Prostate gland (tissue), 2 donors: Measurements from ENCODE around the gene SEMA6A. TPM values are rescaled to one million over a fixed set of nuclear protein-coding genes. Genes with fewer than 3 reads are reported as not detected.

ENCODE experiments used
- DNase-seq: peaks from one replicate; pipeline ENCODE4 v3.0.0-alpha.2; 2019; ENCODE audit warnings: low spot score
- H3K27ac ChIP-seq, 2 donors: fragments of 200-600 bp; sonication (generic); 2 replicates each; pipeline ENCODE4 v1.5.1; 2017 to 2019
- H3K27me3 ChIP-seq: fragments of 200-600 bp; sonication (generic); replicated peaks from 2 replicates; pipeline ENCODE4 v1.5.1; 2019; ENCODE audit not compliant: insufficient read depth
- H3K36me3 ChIP-seq, 2 donors: fragments of 200-600 bp; sonication (generic); 1 replicate in 1 of 2; 2 replicates in 1 of 2; pipeline versions ENCODE4 v1.5.1 to v1.8.1; 2017 to 2019
- H3K4me1 ChIP-seq: fragments of 200-600 bp; sonication (generic); replicated peaks from 2 replicates; pipeline ENCODE4 v1.5.1; 2019
- H3K4me3 ChIP-seq, 2 donors: fragments of 200-600 bp; sonication (generic); 2 replicates each; pipeline ENCODE4 v1.5.1; 2017 to 2019
- H3K9me3 ChIP-seq: fragments of 200-600 bp; sonication (generic); 2 replicates; pipeline ENCODE4 v1.5.1; 2017
- POLR2A ChIP-seq: fragments of 450-650 bp; IDR thresholded peaks from one replicate; pipeline ENCODE4 v1.6.1; 2016; ENCODE audit warnings: antibody characterized with exemption, mild to moderate bottlenecking
- POLR2AphosphoS5 ChIP-seq: sonication (generic); formaldehyde crosslinking; IDR thresholded peaks from one replicate; pipeline ENCODE4 v1.6.1; 2017; ENCODE audit warnings: antibody characterized with exemption
- WGBS: methylation state at CpG from one replicate; pipeline ENCODE4 v1.1.5; 2018; 5-methylcytosine and 5-hydroxymethylcytosine counted together
- intact Hi-C: fragments of 100-400 bp; cut with DNase I; formaldehyde crosslinking; loops from one replicate; pipeline ENCODE4 v1.14.2; 2022
- total RNA-seq, 2 donors: library from RNA; depleted of rRNA; stranded (reverse); fragments of >200 nt; gene quantifications; one replicate each; pipeline ENCODE4 v1.1.0, GENCODE V29; 2016
- TF ChIP-seq, protein P1 (sequence below), 4 experiments: fragments of 200-600 bp in 2 of 4; fragments of 450-650 bp in 2 of 4; sonication (generic) in 2 of 4; IDR thresholded peaks; 1 replicate in 3 of 4; 2 replicates in 1 of 4; pipeline ENCODE4 v1.5.1; 2016 to 2019; ENCODE audit warnings: antibody characterized with exemption in 4 of 4, mild to moderate bottlenecking in 2 of 4, moderate library complexity in 2 of 4

The SEMA6A gene
- total RNA-seq, 2 donors from 2014 or later: 12.8 to 57.1 TPM

DNA sequence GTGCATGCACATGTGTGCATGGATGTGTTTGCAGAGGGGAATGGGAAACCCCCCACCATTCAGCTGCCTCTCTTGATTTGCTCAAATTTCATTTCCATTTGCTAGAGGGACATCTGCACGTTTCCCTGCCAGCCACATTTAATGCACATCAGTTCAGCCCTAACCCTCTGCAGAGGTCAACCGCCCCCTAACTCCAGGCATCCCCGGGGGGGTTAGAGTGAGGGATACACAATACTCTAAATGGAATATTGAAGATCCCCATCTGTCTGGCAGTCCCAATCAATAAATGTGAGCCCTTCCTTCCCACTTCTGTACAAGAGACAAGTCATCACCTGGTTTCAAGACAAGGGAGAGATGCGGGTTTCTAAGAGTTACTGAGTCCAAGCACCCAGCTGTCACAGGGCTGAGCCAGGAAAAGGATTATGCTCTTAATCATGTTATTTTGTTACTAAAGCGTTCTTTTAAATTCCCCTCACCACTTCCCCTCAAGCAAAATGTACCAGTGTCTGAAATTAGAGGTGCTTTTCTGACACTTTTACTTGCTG lies 134.1 kb downstream of the SEMA6A start:
- no peaks in the 10 kb centered on the region for H3K4me1 ChIP-seq
- no peaks in the 10 kb centered on the region for H3K9me3 ChIP-seq
- intact Hi-C loops: no loop called here
- H3K27ac ChIP-seq: no peak overlapping the region
- no peak overlapping the region for H3K4me3 ChIP-seq
- H3K27me3 ChIP-seq: no peaks in the 10 kb centered on the region
- TF ChIP-seq, protein P1, sequence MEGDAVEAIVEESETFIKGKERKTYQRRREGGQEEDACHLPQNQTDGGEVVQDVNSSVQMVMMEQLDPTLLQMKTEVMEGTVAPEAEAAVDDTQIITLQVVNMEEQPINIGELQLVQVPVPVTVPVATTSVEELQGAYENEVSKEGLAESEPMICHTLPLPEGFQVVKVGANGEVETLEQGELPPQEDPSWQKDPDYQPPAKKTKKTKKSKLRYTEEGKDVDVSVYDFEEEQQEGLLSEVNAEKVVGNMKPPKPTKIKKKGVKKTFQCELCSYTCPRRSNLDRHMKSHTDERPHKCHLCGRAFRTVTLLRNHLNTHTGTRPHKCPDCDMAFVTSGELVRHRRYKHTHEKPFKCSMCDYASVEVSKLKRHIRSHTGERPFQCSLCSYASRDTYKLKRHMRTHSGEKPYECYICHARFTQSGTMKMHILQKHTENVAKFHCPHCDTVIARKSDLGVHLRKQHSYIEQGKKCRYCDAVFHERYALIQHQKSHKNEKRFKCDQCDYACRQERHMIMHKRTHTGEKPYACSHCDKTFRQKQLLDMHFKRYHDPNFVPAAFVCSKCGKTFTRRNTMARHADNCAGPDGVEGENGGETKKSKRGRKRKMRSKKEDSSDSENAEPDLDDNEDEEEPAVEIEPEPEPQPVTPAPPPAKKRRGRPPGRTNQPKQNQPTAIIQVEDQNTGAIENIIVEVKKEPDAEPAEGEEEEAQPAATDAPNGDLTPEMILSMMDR (IDR thresholded peaks at IDR 0.05): no peak
- TF ChIP-seq POLR2AphosphoS5 (no peak), POLR2A (no peak)
- 75% methylated on average over 5 of the region's 5 CpGs for WGBS
- no peaks in the 10 kb centered on the region for H3K36me3 ChIP-seq
- DNase-seq: no peak

- TF ChIP-seq POLR2AphosphoS5 (no peak), POLR2A (no peak)
- TF ChIP-seq, protein P1 (IDR thresholded peaks at IDR 0.05): no peak
- Histone ChIP-seq H3K4me3 (no peak overlapping the region), H3K27ac (no peak overlapping the region), H3K27me3 (no peaks in the 10 kb centered on the region), H3K36me3 (no peaks in the 10 kb centered on the region), H3K9me3 (no peaks in the 10 kb centered on the region), H3K4me1 (no peaks in the 10 kb centered on the region)
- intact Hi-C loops: no loop called here
- no peak for DNase-seq
- 76% methylated on average over 5 of the region's 5 CpGs for WGBS
Observed at GRCh38 chr5:116439905-116440304, 134.7 kb downstream of the SEMA6A start.

DNA sequence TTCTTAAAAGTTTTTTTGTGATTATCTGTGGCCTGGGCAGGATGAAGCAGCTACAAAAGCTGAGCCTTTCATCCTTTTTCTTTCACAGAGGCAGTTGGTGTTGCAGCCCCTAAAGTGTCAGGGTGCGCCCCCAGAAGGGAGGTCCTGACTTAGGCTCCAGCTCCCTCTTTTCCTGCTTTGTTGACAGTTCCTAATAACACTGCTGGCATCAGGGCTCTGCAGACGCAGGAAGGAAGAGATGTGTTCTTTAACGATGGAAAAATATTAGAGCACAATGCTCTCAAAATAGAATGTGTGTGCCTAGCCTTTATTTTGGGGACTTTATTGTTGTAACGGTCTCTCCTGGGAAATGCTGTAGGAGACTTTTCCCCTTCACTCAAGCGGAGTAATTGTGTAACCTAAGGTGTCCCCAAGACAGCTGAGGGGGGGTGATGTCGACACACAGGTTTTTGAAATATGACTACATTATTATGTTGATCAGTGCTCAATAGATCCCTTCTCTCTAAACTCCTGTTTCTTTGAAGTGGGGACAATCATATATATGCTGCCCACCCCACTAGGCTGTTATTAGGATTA lies 135.6 kb downstream of the SEMA6A start:
- no peak overlapping the region for H3K27ac ChIP-seq
- no peaks in the 10 kb centered on the region for H3K9me3 ChIP-seq
- no peaks in the 10 kb centered on the region for H3K4me1 ChIP-seq
- no peak overlapping the region for H3K4me3 ChIP-seq
- DNase-seq: no peak
- 52% methylated on average over 6 of the region's 6 CpGs for WGBS
- intact Hi-C loops: no loop called here
- H3K27me3 ChIP-seq: no peaks in the 10 kb centered on the region
- TF ChIP-seq POLR2AphosphoS5 (no peak), POLR2A (no peak)
- TF ChIP-seq, protein P1 (IDR thresholded peaks at IDR 0.05): no peak
- no peaks in the 10 kb centered on the region for H3K36me3 ChIP-seq

DNA sequence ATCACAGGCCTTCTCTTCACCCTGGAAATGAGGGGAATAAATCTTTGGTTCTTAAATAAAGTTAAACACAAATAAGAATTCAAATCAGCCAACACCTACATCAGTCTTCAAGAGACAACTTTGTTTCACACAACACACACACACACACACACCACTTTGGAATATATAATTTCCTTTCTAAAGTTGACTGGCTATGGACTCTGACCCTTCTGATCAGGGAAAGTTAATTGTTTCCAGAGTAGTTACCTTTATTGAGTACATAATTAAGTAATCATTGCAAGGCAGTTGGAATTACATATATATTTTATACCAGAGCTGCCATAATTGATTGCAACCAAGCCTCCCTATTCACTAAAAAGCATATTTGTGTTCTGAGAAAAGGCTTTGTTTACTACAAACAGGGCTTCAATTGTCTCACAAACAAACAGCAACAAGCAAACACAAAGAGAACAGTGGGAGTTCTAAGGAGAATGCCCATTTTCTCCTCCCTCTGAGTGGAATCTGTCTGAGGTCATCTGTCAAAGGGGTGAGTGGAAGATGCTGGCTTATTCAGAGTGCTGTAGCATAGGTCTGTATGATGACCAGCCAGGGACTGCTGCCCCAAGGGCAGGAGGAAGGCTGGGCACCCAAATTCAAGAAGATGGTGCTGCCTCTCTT lies 136.6 kb downstream of the SEMA6A start:
- DNase-seq: no peak

More for the DNA sequence above, 136.6 kb downstream of the SEMA6A start:
- intact Hi-C loops: no loop called here
- Histone ChIP-seq H3K27me3 (no peaks in the 10 kb centered on the region), H3K4me3 (no peak overlapping the region), H3K4me1 (no peaks in the 10 kb centered on the region), H3K36me3 (no peaks in the 10 kb centered on the region), H3K27ac (no peak overlapping the region), H3K9me3 (no peaks in the 10 kb centered on the region)
- TF ChIP-seq POLR2AphosphoS5: no peak
- TF ChIP-seq POLR2A: no peak
- TF ChIP-seq, protein P1 (IDR thresholded peaks at IDR 0.05): no peak
